HG03159 (cell line): ENCODE measurements around the gene RNASE7.

ENCODE experiments used
- ATAC-seq: cut with Tn5 transposase; IDR thresholded peaks from one replicate; pipeline ENCODE4 v1.9.1; 2021; ENCODE audit warnings: mild to moderate bottlenecking, moderate library complexity; ENCODE audit not compliant: unreplicated experiment

Gene RNASE7

DNA sequence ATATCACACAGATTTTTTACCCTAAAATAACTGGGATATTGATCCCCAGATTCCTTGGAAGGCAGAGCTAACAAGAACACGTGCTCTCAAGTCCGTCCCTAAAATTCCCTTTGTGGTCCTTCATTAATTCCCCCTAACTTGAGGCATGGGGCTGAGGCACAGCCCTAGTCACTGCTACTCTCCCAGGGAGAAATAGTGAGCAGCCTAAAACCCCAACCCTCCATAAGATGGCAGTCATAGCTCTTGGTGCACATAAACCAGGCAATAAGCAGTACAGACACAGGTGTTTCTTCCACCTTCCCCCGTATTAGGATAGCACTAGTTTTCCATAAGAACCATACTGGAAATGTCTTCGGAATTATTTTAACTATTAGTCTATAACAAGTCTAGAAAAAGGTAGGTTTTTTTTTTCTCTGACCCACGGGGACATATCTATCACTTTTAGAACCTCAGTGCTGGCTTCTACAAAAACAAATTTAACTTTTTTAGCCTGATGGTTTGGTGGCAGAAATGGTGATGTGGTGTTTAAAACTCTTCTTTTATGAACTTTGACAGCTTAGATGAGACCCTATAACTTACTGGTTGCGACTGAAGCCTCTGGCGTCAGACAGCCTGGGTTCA, 24.8 kb downstream of the RNASE7 start:
- ATAC-seq, result no peak

DNA sequence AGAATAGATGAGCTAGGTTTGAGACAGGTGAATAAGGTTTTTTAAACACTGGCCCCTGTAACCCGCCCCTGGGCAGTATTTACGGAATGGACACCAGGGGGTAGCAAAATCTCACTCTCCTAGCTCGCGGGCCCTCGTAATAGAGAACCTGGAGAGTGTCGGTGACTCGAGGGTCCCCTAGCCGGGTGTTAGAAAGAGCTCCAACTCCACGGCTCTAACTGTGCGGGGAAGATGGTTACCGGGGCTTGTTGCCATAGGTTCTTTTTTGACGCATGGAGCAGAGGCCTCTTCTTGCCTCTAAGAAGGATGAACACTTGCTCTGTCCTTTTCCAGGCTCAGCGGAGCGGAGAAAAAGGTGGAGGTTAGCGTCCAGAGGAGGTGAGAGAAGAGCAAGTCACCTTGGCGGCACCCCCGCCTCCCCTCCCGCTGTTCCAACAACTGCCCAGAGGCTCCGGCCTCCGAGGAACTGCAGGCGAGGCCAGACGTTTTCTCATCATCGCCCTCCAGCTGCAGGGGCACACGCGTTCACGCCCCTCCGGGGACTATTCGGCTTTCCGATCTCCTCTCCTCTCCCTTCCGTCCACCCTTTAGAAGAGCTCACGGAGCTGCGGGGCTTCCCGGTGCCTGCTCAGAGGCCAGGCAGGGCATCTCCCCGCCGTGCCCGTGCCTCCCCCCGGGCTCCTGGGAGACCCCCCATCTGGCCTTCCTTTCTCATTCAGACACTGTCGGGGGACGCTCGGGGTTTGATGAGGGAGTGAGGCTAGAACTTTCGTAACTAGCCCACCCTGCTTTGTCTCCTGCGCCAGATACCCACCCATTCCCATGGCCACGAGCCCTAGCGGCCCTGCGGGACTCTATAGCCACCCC, 26.6 kb downstream of the RNASE7 start:
- no peak for ATAC-seq

DNA sequence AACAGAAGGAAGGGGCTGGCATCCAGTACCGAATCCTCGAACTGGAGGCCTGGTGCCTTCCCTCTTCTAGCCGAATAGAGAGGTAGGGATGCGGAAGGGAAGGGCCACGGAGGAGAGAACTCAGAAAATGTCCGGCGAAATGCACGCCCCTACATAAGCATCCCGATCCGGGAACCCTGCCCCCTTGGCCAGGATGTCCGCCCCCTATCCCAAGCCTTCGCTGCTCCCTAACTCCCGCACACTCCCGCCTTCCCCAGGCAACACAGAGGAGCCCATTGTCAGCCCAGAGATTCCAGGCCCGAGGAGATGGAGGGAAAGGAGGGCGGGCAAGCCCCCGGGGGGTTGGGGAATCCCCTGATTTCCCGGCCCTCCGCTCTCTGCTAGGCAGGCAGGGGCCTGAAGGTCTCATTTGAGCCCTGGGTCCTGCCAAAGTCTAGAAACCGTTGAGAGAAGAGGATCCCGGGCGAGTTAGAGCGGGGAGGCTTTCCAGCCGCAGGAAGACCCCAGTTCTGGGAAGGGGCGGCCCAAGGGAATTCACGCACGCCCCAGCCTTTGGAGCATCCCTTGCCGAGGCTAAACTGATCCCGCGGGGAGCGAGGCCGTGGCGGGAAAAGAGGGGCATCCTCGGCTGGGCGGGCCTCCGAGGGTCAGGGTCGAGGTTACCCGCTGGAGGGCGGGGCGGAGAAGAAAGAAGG, 27.4 kb downstream of the RNASE7 start:
- ATAC-seq, result no peak

DNA sequence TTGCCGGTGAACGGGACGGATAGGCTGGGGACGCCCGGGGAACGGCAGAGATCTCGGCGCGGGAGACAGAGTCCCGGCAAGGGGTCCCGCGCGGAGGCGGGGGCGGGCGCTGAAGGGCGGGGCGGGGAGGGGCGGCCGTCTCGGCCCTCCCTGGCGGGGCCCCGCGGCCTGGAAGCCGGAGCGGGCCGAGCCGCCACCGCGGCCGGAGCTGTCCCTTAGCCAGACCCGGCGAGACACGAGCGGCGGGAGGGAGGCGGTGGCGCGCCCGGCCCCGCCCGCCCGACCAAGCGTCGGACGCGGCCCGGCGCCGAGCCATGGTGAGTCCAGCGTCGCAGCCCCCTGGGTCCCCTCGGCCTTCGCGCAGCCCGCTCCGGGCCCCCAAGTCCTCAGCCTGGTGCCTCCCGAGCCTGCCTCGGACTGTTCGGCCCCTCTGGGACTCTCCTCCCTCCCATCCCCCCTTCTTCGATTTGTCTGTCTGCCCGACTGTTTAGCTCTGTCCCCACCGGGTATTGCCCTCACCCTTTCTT, 28.0 kb downstream of the RNASE7 start, which contains the start of gene ARHGEF40:
Gene ARHGEF40, plus strand, starts transcription at position 222 of the 527 bp plus-strand sequence. Its CDS starts 93 bp downstream, at position 315.
- no peak for ATAC-seq

DNA sequence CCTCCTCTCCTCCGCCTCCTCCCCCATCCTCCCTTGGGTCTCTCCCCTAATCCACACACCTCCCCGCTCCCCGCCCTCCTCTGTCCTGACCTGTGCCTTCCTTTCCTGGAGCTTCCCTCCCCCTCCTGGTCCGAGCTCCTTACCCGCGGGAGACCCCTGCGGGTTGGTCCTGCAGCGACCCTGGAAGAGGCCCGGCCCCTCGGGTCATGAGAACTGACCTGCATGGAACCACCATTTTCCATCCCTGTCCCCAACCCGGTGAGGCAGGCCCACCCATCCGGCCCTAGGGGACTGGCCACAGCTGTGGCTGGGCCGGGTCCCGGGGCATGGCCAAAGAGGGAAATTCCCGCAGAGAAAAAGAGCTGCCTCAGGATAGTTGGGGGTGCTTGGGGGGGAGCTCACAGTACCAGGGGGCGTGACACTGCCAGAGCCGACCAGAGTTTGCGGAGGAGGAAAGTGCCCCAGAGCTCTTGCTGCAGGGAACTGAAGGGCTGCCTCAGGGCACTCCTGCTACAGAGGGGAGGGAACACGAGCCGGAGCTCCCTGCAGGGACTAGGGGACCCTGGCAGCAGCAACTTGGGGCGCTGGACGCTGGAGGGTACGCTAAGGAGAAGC, 28.6 kb downstream of the RNASE7 start:
- peak; percentile 29 for ATAC-seq

DNA sequence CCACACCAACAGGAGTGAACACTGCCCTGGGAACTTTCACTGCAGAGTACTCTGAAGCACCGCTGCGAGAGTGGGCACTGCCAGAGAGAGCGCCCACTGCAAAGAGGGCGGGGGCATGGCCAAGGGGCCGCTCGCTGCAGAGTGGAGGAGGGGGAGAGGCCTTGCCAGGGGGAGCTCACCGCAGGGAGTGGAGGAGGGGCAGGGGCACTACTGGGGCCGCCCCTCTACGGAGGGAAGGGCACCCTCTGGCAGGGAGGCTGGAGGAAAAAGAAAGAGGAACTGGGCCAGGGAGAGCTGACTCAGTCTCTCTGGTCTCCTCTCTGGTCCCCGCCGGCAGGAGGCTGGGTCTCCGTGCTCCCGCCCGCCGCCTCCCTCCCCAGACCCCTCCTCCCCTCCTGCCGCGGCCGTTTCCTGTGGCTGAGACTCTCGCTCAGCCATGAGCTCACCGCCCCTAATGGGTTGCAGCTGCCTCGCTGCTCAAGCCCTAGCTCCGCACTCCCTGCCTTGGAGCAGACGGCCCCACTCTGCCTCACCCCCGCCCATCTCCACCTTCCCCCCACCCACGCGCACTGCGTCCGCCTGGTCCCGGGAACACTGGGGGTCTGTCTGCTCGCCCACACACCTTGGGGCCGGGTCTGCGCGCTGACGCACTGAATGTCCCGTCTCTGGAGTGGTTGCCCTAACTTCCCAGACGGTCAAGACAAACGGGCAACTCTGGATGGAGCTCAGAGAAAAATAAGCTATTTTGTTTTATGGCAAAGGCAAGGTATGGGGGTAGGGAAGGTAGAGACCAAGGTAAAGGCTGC, 29.3 kb downstream of the RNASE7 start:
- peak; percentile 72 for ATAC-seq

DNA sequence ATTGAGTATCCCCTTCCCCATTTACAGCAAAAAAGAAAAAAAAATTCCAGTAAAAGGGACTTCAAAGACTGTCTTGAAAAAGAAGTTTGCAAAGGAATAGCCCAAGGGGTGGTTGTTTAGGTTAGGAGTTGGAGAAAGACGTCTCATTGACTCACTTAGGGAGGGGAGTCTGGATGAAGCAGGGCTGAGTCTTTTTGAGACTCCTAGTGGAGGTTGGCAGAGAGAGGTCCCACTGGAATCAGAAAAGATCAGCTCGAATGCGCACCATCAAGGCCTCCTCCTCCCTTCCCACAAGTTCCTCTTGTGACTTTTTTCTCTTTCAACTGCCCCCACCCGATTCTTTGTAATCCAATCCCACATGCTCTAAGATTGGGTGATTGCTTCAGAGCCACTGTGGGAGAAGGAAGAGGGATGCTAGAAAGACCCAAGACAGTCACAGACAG, 29.9 kb downstream of the RNASE7 start:
- ATAC-seq, result no peak

DNA sequence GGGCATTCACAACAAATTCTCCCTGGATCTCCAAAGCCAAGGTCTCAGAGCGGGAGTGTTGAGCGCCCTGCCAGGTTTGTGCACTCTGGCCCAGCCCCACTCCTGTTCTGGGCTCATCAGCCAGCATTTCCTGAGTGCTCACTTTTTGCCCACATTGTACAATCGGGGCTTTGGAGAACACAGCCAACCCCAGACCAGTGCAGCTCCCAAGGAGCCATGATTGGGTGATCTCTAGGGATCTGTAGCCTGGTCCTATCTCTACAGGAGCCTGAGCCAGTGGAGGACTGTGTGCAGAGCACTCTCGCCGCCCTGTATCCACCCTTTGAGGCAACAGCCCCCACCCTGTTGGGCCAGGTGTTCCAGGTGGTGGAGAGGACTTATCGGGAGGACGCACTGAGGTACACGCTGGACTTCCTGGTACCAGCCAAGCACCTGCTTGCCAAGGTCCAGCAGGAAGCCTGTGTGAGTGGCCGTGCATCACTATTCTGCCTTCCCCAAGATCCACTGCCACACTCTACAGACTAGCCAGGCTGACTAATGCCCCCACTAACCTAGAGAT, 30.7 kb downstream of the RNASE7 start:
- ATAC-seq, result no peak

DNA sequence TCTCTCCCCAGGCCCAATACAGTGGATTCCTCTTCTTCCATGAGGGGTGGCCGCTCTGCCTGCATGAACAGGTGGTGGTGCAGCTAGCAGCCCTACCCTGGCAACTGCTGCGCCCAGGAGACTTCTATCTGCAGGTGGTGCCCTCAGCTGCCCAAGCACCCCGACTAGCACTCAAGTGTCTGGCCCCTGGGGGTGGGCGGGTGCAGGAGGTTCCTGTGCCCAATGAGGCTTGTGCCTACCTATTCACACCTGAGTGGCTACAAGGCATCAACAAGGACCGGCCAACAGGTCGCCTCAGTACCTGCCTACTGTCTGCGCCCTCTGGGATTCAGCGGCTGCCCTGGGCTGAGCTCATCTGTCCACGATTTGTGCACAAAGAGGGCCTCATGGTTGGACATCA, 31.8 kb downstream of the RNASE7 start:
- ATAC-seq, result no peak

DNA sequence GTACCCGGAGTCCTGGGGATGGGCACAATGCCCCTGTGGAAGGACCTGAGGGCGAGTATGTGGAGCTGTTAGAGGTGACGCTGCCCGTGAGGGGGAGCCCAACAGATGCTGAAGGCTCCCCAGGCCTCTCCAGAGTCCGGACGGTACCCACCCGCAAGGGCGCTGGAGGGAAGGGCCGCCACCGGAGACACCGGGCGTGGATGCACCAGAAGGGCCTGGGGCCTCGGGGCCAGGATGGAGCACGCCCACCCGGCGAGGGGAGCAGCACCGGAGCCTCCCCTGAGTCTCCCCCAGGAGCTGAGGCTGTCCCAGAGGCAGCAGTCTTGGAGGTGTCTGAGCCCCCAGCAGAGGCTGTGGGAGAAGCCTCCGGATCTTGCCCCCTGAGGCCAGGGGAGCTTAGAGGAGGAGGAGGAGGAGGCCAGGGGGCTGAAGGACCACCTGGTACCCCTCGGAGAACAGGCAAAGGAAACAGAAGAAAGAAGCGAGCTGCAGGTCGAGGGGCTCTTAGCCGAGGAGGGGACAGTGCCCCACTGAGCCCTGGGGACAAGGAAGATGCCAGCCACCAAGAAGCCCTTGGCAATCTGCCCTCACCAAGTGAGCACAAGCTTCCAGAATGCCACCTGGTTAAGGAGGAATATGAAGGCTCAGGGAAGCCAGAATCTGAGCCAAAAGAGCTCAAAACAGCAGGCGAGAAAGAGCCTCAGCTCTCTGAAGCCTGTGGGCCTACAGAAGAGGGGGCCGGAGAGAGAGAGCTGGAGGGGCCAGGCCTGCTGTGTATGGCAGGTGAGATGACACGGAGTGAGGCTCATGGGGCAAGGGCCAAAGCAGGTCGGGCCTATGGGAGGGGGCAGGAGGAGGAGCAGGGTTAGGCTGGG, 32.5 kb downstream of the RNASE7 start:
- no peak for ATAC-seq

DNA sequence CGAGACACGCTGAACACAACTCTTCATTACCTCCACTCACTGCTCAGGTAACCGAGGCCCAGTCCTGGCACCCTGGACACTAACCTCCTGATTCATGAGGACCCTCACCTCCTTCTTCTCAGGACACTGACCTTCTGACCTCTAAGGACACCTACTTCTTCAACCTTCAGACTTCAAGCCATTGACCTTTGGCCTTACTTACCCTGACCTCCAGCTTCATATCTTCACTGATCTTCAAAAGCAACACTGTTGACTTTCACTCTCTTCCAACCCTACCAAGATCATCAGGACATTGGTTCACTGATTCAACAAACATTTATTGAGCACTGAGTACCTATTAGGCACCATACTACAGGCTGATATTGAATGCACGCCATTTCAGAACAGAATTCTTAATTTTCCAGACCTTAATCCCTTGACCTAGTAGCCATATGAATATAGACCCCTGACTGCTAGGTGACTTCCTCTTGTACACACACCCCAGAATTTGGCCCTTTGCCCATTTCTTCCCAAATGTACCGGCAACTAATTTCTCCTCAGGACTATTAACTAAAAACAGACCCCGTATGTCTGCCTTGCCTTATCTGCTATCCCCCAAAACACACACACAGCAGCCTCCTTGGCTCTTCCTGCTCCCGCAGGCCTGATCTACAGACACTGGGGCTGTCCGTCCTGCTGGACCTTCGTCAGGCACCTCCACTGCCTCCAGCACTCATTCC, 33.7 kb downstream of the RNASE7 start:
- no peak for ATAC-seq

DNA sequence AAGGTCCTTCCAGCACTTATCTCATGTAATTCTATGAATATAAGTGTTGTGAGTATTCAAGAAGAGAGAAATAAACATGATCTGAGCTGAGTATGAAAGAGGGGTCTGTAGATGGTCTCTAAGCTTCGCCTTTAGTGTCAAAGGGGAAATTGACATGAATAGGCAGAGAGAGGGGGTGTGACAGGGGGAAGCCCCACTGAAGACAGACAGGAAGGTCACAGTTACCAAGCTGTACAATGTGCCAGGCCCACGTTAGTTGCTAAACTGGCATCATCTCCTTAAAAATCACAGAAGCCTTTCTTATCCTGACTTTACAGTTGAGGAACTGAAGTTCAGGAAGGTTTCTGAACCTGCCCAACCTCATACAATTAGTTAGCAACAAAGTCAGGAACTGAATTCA, 35.5 kb downstream of the RNASE7 start:
- ATAC-seq, result no peak

DNA sequence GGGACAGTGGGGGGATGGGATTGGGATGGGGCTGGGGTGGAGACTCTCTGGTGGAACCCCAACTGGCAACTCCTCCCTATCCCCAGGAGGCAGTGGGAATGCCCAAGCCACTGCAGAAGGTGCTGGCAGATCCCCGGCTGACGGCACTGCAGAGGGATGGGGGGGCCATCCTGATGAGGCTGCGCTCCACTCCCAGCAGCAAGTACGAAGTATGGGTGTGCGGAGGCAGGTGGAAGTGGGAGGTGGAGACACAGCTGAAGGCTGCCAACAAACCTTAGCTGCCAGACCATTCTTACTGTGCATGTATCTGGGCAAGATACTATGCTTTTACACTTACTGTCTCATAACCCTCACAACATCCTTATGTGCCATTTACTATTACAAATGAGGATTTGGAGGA, 36.1 kb downstream of the RNASE7 start:
- ATAC-seq, result no peak

DNA sequence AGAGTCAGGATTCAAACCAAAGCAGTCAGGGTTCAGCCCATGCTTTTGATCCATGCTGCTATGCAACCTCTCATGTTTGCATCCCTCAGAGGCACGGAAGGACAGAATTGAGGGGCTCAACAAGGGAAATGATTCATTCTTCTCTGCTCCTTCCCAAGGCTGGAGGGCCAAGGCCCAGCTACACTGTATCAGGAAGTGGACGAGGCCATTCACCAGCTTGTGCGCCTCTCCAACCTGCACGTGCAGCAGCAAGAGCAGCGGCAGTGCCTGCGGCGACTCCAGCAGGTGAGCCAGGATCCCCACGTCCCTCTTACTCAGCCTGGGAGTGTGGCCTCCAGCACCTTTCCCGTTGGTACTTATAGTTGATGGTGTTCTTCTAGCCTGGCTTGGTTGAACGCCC, 36.6 kb downstream of the RNASE7 start:
- ATAC-seq, result no peak

DNA sequence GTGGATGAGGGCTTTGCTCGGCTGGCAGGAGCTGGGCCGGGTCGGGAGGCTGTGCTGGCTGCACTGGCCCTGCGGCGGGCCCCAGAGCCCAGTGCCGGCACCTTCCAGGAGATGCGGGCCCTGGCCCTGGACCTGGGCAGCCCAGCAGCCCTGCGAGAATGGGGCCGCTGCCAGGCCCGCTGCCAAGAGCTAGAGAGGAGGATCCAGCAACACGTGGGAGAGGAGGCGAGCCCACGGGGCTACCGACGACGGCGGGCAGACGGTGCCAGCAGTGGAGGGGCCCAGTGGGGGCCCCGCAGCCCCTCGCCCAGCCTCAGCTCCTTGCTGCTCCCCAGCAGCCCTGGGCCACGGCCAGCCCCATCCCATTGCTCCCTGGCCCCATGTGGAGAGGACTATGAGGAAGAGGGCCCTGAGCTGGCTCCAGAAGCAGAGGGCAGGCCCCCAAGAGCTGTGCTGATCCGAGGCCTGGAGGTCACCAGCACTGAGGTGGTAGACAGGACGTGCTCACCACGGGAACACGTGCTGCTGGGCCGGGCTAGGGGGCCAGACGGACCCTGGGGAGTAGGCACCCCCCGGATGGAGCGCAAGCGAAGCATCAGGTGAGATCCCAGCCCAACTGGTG, 39.5 kb downstream of the RNASE7 start:
- ATAC-seq, result no peak

DNA sequence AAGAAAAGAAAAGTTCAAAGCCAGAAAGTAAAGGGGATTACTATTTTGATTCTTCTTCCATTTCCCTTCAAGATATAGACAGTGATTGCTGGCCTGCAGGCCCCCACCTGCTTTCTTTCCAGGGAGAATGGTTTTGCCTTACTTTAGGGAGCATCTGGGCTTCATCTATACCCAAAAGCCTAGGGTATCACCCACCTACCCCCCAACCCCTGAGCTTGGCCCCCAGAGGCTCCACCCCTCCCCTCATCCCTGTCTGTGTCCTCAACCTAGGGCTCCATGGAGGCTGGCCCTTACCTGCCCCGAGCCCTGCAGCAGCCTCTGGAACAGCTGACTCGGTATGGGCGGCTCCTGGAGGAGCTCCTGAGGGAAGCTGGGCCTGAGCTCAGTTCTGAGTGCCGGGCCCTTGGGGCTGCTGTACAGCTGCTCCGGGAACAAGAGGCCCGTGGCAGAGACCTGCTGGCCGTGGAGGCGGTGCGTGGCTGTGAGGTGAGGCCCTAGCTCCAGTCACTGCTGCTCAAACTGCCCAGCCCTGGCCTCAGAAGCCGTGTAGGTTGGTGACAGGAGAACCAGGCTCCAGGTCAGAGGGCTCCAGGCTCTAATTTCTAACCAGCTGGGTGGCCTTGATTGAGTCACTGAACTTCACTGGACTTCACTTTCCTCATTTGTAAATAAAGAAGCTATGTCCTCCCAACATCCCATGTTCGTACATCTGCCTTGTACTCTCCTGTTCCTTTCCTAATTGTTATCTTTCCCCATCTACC, 41.6 kb downstream of the RNASE7 start:
- ATAC-seq, result no peak

DNA sequence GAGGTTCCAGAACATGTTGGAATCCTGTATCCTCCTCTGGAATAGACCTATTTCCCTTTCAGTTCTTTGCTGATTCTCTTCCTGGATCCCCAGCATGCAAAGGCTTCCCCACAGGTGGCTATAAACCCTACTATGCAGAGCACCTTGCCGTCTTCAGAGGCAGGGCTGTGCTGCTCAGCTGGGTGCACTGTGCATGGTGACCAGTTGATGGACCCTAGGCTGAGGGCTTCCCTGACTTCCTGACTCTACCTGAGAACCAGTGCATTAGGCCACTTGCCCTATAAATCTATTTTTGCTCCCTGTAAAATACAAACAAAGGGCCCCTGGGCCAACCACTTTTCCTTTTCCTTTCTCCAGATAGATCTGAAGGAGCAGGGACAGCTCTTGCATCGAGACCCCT, 42.2 kb downstream of the RNASE7 start:
- no peak for ATAC-seq
